ENCODE measurements around the gene ATG101.

- no peak for TF ChIP-seq CTCF (conservative IDR thresholded peaks at IDR 0.05 in 1 of 2, IDR thresholded peaks at IDR 0.05 in 1 of 2; ENCODE audit: extremely low read depth in 1 of 2, insufficient read depth in 1 of 2, low read depth in 1 of 2, low read length in 2 of 2)
- no peak for TF ChIP-seq EZH2 (IDR thresholded peaks at IDR 0.05; ENCODE audit: borderline replicate concordance, low read length)
These were observed 42.5 kb upstream of the ATG101 start for GRCh38 chr12:52027085-52027843.
